ENCODE measurements around the gene SMIM9. TPM values are rescaled to one million over a fixed set of nuclear protein-coding genes. Genes with fewer than 3 reads are reported as not detected.
A peak's percentile ranks its signal among the peaks of the same experiment; 100 is the strongest.

SMIM9 gene
- polyA plus RNA-seq, 1 experiment, result not detected

DNA sequence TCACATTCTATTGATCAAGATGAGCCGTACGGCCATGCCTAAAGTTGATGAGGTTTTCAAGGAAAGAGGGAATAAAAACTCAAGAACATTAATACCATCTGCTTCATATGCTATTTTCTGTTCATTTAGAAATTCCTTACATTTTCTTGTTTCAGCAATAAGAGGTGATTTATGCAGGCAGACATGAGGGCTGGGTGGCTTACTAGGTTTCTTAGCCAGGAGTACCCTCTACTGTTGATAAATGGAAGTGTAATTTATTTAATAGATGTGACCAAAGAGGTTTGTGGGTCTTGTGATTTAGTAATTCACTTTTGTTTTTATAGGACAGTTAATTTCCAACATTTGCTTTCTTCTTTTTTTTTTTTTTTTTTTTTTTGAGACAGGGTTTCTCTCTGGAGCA, 6.4 kb upstream of the SMIM9 start:
- CTCF ChIA-PET, result interaction anchor here (0.8 to 1.3 kb wide), 4 partner anchors 12 to 110 kb away, joined by 3 to 5 read pairs (median 4); no protein-coding TSS in a partner anchor
- H3K36me3 ChIP-seq (ENCODE audit: control insufficient read depth, insufficient read depth, low read length), result no peaks in the 10 kb centered on the region
- POLR2A ChIA-PET, result no interaction called here

DNA sequence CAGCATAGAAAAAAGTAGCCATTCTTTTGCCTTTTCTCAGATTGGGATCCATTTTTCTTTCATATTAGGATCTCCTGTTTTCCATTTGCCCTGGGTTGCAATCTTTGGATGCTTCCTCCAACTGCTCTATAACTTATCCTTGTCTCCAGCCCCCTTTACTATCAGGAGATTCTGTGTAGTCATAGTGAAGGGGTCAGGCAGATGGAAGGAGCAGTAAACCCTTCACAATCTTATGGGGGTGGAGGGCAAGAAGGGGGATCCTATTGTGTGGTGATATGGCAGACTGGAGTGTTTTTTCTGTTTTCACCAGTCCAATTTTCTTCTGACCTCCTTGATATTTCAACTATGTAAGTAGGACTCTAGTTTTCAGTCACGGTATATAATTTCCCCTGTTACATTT, 1.7 kb upstream of the SMIM9 start:
- DNase-seq (ENCODE audit: low read depth), result no peak
- Histone ChIP-seq H3K36me3 (ENCODE audit: control insufficient read depth, insufficient read depth, low read length) (no peaks in the 10 kb centered on the region), H3K27me3 (ENCODE audit: control insufficient read depth, insufficient read depth, low read length) (no peaks in the 10 kb centered on the region), H3K4me3 (ENCODE audit: low read depth, low read length) (no peak overlapping the region)
- CTCF ChIA-PET, result interaction anchor here (0.7 kb wide), 1 partner anchor 86 kb away, joined by 3 read pairs; the partner anchor contains the start of gene GAB3
- TF ChIP-seq, protein P1, sequence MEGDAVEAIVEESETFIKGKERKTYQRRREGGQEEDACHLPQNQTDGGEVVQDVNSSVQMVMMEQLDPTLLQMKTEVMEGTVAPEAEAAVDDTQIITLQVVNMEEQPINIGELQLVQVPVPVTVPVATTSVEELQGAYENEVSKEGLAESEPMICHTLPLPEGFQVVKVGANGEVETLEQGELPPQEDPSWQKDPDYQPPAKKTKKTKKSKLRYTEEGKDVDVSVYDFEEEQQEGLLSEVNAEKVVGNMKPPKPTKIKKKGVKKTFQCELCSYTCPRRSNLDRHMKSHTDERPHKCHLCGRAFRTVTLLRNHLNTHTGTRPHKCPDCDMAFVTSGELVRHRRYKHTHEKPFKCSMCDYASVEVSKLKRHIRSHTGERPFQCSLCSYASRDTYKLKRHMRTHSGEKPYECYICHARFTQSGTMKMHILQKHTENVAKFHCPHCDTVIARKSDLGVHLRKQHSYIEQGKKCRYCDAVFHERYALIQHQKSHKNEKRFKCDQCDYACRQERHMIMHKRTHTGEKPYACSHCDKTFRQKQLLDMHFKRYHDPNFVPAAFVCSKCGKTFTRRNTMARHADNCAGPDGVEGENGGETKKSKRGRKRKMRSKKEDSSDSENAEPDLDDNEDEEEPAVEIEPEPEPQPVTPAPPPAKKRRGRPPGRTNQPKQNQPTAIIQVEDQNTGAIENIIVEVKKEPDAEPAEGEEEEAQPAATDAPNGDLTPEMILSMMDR (IDR thresholded peaks at IDR 0.05; ENCODE audit: insufficient read depth, low read depth, low read length), result no peak
- POLR2A ChIA-PET, result no interaction called here

More for the DNA sequence above, 6.4 kb upstream of the SMIM9 start:
- DNase-seq (ENCODE audit: low read depth), result peak; percentile 16
- Histone ChIP-seq H3K4me3 (ENCODE audit: low read depth, low read length) (no peak overlapping the region), H3K27me3 (ENCODE audit: control insufficient read depth, insufficient read depth, low read length) (no peaks in the 10 kb centered on the region)
- TF ChIP-seq, protein P1 (IDR thresholded peaks at IDR 0.05; ENCODE audit: insufficient read depth, low read depth, low read length), result peak; percentile 40

DNA sequence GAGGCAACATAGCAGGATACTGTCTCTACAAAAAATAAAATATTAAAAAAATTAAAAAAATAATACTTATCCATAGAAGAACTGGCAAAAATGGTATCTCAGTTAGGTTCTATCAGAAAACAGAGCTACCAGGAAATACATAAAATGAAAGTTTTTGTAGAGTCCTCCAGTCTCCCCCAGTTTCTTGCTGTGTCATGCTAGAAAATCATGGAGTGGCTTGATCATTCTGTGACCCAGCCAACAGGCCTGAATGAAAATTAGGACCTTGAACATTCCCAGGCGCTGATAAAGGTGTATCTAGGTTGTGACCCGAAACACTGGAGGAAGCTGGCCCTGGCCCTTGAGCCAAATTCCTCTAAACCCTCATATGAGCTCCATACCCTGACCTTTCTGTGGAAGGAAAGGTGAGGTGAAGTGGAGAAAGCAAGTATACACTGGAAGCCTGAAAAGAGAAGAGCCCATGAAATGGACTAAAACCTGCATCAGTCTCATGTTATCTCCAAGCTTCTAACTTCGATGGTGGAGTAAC, 652 bp downstream of the SMIM9 start:
- DNase-seq (ENCODE audit: low read depth), result no peak
- Histone ChIP-seq H3K36me3 (ENCODE audit: control insufficient read depth, insufficient read depth, low read length) (no peaks in the 10 kb centered on the region), H3K27me3 (ENCODE audit: control insufficient read depth, insufficient read depth, low read length) (no peaks in the 10 kb centered on the region; the same call in 1 of the 2 replicates), H3K4me3 (ENCODE audit: low read depth, low read length) (no peak overlapping the region)
- ChIA-PET CTCF (interaction anchor here (1.0 kb wide), 1 partner anchor 8 kb away, joined by 3 read pairs; no protein-coding TSS in a partner anchor), POLR2A (no interaction called here)
- TF ChIP-seq, protein P1 (IDR thresholded peaks at IDR 0.05; ENCODE audit: insufficient read depth, low read depth, low read length), result no peak

DNA sequence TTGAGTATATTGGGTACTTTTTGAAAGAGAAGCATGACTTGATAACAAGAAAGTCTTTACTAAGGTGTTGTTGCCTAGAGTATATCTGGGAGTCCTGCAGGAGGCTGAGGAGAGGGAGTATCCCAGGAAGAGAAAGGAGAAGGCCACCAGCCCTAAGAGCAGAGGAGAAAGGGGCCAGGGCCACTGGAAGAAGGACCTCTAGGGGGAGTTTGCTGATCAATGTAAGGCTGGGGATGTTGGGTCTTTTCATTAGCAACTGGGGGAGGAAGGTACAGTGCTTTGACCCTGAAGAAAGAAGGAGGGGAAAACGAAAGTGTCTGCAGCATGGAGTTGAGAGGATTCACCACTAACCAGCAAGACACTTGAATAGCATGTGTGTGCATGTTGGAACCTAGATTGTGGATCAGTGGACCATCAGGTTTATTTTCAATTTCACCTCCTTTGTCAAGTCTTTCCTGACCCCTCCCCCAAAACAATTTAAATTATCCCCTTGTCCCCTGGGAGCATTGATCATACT, 4.5 kb downstream of the SMIM9 start:
- H3K36me3 ChIP-seq (ENCODE audit: control insufficient read depth, insufficient read depth, low read length), result no peaks in the 10 kb centered on the region
- TF ChIP-seq, protein P1 (IDR thresholded peaks at IDR 0.05; ENCODE audit: insufficient read depth, low read depth, low read length), result no peak
- no peaks in the 10 kb centered on the region; the same call in 1 of the 2 replicates for H3K27me3 ChIP-seq (ENCODE audit: control insufficient read depth, insufficient read depth, low read length)
- POLR2A ChIA-PET, result no interaction called here
- CTCF ChIA-PET, result no interaction called here
- no peak overlapping the region for H3K4me3 ChIP-seq (ENCODE audit: low read depth, low read length)
- no peak for DNase-seq (ENCODE audit: low read depth)

DNA sequence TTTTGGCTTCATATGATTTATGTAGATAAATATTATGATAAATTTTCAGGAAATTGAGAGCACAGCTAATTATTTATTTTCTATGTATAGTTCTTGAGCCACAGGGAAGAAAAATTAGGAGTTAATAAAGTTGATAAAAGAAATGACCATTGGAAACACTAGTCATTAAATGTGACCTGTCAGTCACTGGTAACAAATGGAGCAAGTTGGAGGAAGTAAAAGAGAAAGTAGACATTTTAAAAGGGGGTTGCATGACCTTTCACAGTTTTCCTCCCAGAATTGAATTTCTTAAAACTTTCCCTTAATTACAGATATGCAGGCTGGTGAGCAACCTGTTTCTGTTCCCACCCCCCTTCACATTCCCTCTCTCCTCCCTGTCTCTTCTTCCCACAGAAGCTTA, 5.3 kb downstream of the SMIM9 start:
- no peak overlapping the region for H3K4me3 ChIP-seq (ENCODE audit: low read depth, low read length)
- ChIA-PET POLR2A (no interaction called here), CTCF (interaction anchor here (0.8 kb wide), 1 partner anchor 11 kb away, joined by 3 read pairs; no protein-coding TSS in a partner anchor)
- DNase-seq (ENCODE audit: low read depth), result no peak
- H3K27me3 ChIP-seq (ENCODE audit: control insufficient read depth, insufficient read depth, low read length), result no peaks in the 10 kb centered on the region; the same call in 1 of the 2 replicates
- TF ChIP-seq, protein P1 (IDR thresholded peaks at IDR 0.05; ENCODE audit: insufficient read depth, low read depth, low read length), result no peak
- no peaks in the 10 kb centered on the region for H3K36me3 ChIP-seq (ENCODE audit: control insufficient read depth, insufficient read depth, low read length)
